HEK293 (cell line): ENCODE data around the gene KRTCAP2.
A peak's percentile ranks its signal among the peaks of the same experiment; 100 is the strongest.

Experiments used
- CTCF ChIA-PET: fragments of 350-600 bp; formaldehyde crosslinking; extraction: SDS; loops from one replicate; lab custom pipeline; 2021; ENCODE audit warnings: antibody characterized with exemption; lab: Yijun Ruan, JAX
- POLR2A ChIA-PET: fragments of 300-600 bp; formaldehyde crosslinking; extraction: SDS; loops from one replicate; lab custom pipeline; 2020; ENCODE audit warnings: antibody characterized with exemption, inconsistent platforms; lab: Yijun Ruan, JAX
- H3K27ac ChIP-seq: fragments of 200-500 bp; sonication (Bioruptor generic); 2 replicates; pipeline ENCODE4 v1.5.1; 2014; ENCODE audit warnings: low read depth, low read length, control low read depth, inconsistent platforms; ENCODE audit errors: extremely low read depth
- H3K36me3 ChIP-seq, 2 experiments: fragments of 200-500 bp in 1 of 2; sonication (Bioruptor generic) in 1 of 2; 1 replicate in 1 of 2; 2 replicates in 1 of 2; pipeline ENCODE4 v1.5.1; 2014 to 2017; ENCODE audit warnings: inconsistent platforms in 2 of 2, low read length in 2 of 2; ENCODE audit not compliant: control insufficient read depth in 2 of 2, insufficient read depth in 1 of 2
- H3K4me1 ChIP-seq: fragments of 200-500 bp; sonication (Bioruptor generic); 2 replicates; pipeline ENCODE4 v1.5.1; 2014; ENCODE audit warnings: mild to moderate bottlenecking, low read length, inconsistent platforms; ENCODE audit not compliant: control insufficient read depth, insufficient read depth
- H3K4me3 ChIP-seq: 2 replicates; pipeline ENCODE4 v1.5.1; 2011; ENCODE audit warnings: low read depth, mild to moderate bottlenecking, control low read depth, low read length, moderate library complexity
- H3K9me3 ChIP-seq: fragments of 200-500 bp; sonication (Bioruptor generic); 2 replicates; pipeline ENCODE4 v1.5.1; 2014; ENCODE audit warnings: low read depth, low read length, inconsistent platforms; ENCODE audit not compliant: control insufficient read depth, insufficient read depth
- BCL11B ChIP-seq: fragments of 450-650 bp; formaldehyde crosslinking; IDR thresholded peaks from 2 replicates; pipeline ENCODE4 v1.5.1; 2016; ENCODE audit warnings: low read depth, missing biosample characterization, missing genetic modification characterization
- EGR2 ChIP-seq: fragments of 450-650 bp; formaldehyde crosslinking; IDR thresholded peaks from 2 replicates; pipeline ENCODE4 v1.5.1; 2016; ENCODE audit warnings: low read depth, missing biosample characterization, missing genetic modification characterization
- HOXA7 ChIP-seq: sonication (generic); formaldehyde crosslinking; IDR thresholded peaks from 2 replicates; pipeline ENCODE4 v1.8.1; 2022; ENCODE audit warnings: missing genetic modification reagents, borderline replicate concordance
- KLF10 ChIP-seq: fragments of 450-650 bp; IDR thresholded peaks from 2 replicates; pipeline ENCODE4 v1.5.1; 2018; ENCODE audit warnings: missing biosample characterization, mild to moderate bottlenecking, missing genetic modification characterization
- OVOL3 ChIP-seq: fragments of 450-650 bp; formaldehyde crosslinking; IDR thresholded peaks from 2 replicates; pipeline ENCODE4 v1.5.1; 2016; ENCODE audit warnings: missing biosample characterization, missing genetic modification characterization
- RBAK ChIP-seq: fragments of 450-650 bp; formaldehyde crosslinking; IDR thresholded peaks from 2 replicates; pipeline ENCODE4 v1.5.1; 2016; ENCODE audit warnings: missing biosample characterization, missing genetic modification characterization
- ZBTB7A ChIP-seq: fragments of 450-650 bp; formaldehyde crosslinking; IDR thresholded peaks from 2 replicates; pipeline ENCODE4 v1.5.1; 2016; ENCODE audit warnings: low read depth, missing biosample characterization, missing genetic modification characterization
- ZFHX2 ChIP-seq: fragments of 450-650 bp; formaldehyde crosslinking; conservative IDR thresholded peaks from 2 replicates; pipeline ENCODE4 v1.5.1; 2016; ENCODE audit warnings: missing biosample characterization, missing genetic modification characterization
- ZFP69B ChIP-seq: fragments of 450-650 bp; formaldehyde crosslinking; IDR thresholded peaks from 2 replicates; pipeline ENCODE4 v1.5.1; 2016; ENCODE audit warnings: missing biosample characterization, missing genetic modification characterization
- ZIC2 ChIP-seq: fragments of 450-650 bp; formaldehyde crosslinking; IDR thresholded peaks from 2 replicates; pipeline ENCODE4 v1.5.1; 2016; ENCODE audit warnings: missing biosample characterization, missing genetic modification characterization
- ZNF10 ChIP-seq: fragments of 450-650 bp; formaldehyde crosslinking; IDR thresholded peaks from 2 replicates; pipeline ENCODE4 v1.5.1; 2017; ENCODE audit warnings: missing biosample characterization, missing genetic modification characterization
- ZNF121 ChIP-seq: fragments of 450-650 bp; formaldehyde crosslinking; IDR thresholded peaks from 2 replicates; pipeline ENCODE4 v1.5.1; 2016; ENCODE audit warnings: missing biosample characterization, missing genetic modification characterization
- ZNF132 ChIP-seq: fragments of 450-650 bp; formaldehyde crosslinking; IDR thresholded peaks from 2 replicates; pipeline ENCODE4 v1.5.1; 2017; ENCODE audit warnings: missing biosample characterization, missing genetic modification characterization, borderline replicate concordance
- ZNF169 ChIP-seq: fragments of 450-650 bp; formaldehyde crosslinking; IDR thresholded peaks from 2 replicates; pipeline ENCODE4 v1.5.1; 2016; ENCODE audit warnings: missing biosample characterization, missing genetic modification characterization
- ZNF223 ChIP-seq: fragments of 450-650 bp; formaldehyde crosslinking; IDR thresholded peaks from 2 replicates; pipeline ENCODE4 v1.5.1; 2016; ENCODE audit warnings: missing biosample characterization, missing genetic modification characterization
- ZNF239 ChIP-seq: fragments of 450-650 bp; formaldehyde crosslinking; IDR thresholded peaks from 2 replicates; pipeline ENCODE4 v1.5.1; 2016; ENCODE audit warnings: missing biosample characterization, missing genetic modification characterization
- ZNF366 ChIP-seq: fragments of 450-650 bp; formaldehyde crosslinking; conservative IDR thresholded peaks from 2 replicates; pipeline ENCODE4 v1.5.1; 2016; ENCODE audit warnings: missing biosample characterization, missing genetic modification characterization
- ZNF37A ChIP-seq: fragments of 450-650 bp; IDR thresholded peaks from 2 replicates; pipeline ENCODE4 v1.5.1; 2018; ENCODE audit warnings: missing biosample characterization, missing genetic modification characterization
- ZNF544 ChIP-seq: fragments of 450-650 bp; formaldehyde crosslinking; IDR thresholded peaks from 2 replicates; pipeline ENCODE4 v1.5.0; 2017; ENCODE audit warnings: missing biosample characterization, missing genetic modification characterization
- ZNF558 ChIP-seq: fragments of 450-650 bp; formaldehyde crosslinking; IDR thresholded peaks from 2 replicates; pipeline ENCODE4 v1.5.1; 2016; ENCODE audit warnings: missing biosample characterization, missing genetic modification characterization
- ZNF596 ChIP-seq: fragments of 450-650 bp; IDR thresholded peaks from 2 replicates; pipeline ENCODE4 v1.5.0; 2018; ENCODE audit warnings: missing biosample characterization, mild to moderate bottlenecking, missing genetic modification characterization, moderate library complexity
- ZNF629 ChIP-seq: fragments of 450-650 bp; formaldehyde crosslinking; IDR thresholded peaks from 2 replicates; pipeline ENCODE4 v1.5.1; 2017; ENCODE audit warnings: missing biosample characterization, missing genetic modification characterization
- ZNF664 ChIP-seq: fragments of 450-650 bp; formaldehyde crosslinking; IDR thresholded peaks from 2 replicates; pipeline ENCODE4 v1.5.1; 2016; ENCODE audit warnings: missing biosample characterization, missing genetic modification characterization
- ZNF768 ChIP-seq: fragments of 450-650 bp; formaldehyde crosslinking; IDR thresholded peaks from 2 replicates; pipeline ENCODE4 v1.5.1; 2018; ENCODE audit warnings: missing biosample characterization, mild to moderate bottlenecking, missing genetic modification characterization
- ZNF791 ChIP-seq: fragments of 450-650 bp; formaldehyde crosslinking; IDR thresholded peaks from 2 replicates; pipeline ENCODE4 v1.5.1; 2016; ENCODE audit warnings: missing biosample characterization, missing genetic modification characterization
- ZNF792 ChIP-seq: fragments of 450-650 bp; formaldehyde crosslinking; IDR thresholded peaks from 2 replicates; pipeline ENCODE4 v1.5.1; 2016; ENCODE audit warnings: missing biosample characterization, missing genetic modification characterization
- ZNF843 ChIP-seq: fragments of 450-650 bp; formaldehyde crosslinking; IDR thresholded peaks from 2 replicates; pipeline ENCODE4 v1.5.1; 2016; ENCODE audit warnings: missing biosample characterization, missing genetic modification characterization
- TF ChIP-seq, protein P1 (sequence below): fragments of 450-650 bp; formaldehyde crosslinking; IDR thresholded peaks from 2 replicates; pipeline ENCODE4 v1.5.1; 2017; ENCODE audit warnings: missing biosample characterization, missing genetic modification characterization
- TF ChIP-seq, protein P2 (sequence below): fragments of 450-650 bp; formaldehyde crosslinking; IDR thresholded peaks from 2 replicates; pipeline ENCODE4 v1.5.1; 2017; ENCODE audit warnings: missing biosample characterization, missing genetic modification characterization
- TF ChIP-seq, protein P3 (sequence below): fragments of 450-650 bp; IDR thresholded peaks from 2 replicates; pipeline ENCODE4 v1.5.1; 2018; ENCODE audit warnings: missing biosample characterization, mild to moderate bottlenecking, missing genetic modification characterization
- TF ChIP-seq, protein P4 (sequence below): fragments of 450-650 bp; formaldehyde crosslinking; IDR thresholded peaks from 2 replicates; pipeline ENCODE4 v1.5.1; 2016; ENCODE audit warnings: missing biosample characterization, missing genetic modification characterization
- TF ChIP-seq, protein P5 (sequence below): fragments of 450-650 bp; formaldehyde crosslinking; IDR thresholded peaks from 2 replicates; pipeline ENCODE4 v1.5.1; 2016; ENCODE audit warnings: missing biosample characterization, missing genetic modification characterization

The KRTCAP2 gene

DNA sequence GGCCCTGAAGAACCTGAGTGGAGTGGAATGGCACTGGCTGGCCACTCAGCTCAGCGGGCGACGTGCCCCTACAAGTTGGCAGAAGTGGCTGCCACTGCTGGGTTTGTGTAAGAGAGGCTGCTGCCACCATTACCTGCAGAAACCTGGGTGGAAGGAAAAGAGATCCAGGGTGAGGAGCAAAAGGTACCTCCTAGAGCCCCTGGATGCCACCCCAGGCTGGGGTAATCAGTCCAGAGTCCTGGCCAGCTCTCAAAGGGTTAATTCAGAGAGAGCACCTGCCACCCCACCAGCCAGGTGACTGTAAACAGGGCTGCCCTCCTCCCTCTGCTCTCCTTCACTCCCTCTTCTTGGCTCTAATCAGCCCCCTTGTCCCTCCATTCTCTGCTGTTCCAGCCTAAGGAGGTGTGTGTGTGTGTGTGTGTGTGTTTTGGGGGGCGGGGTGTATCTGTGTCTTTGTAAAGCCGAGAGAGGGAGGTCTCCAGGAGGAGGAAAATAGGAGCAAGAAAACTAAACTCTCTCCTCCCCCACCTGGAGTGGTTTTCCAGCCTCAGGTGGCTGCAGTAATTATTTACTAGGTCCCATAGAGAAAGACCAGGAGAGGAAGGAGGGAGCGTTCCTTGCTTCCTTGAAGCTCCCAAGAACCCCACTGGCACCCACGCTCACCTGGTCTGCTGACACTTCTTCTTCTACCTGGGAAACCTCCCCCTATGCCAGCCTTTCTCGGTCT, 13.1 kb upstream of the KRTCAP2 start:
- POLR2A ChIA-PET, result no interaction called here
- Histone ChIP-seq H3K4me3 (no peak overlapping the region), H3K4me1 (no peaks in the 10 kb centered on the region), H3K9me3 (no peaks in the 10 kb centered on the region), H3K27ac (no peak overlapping the region; the same call in 1 of the 2 replicates), H3K36me3 (no peaks in the 10 kb centered on the region)
- CTCF ChIA-PET, result interaction anchor here (1.0 to 4.4 kb wide), 2 partner anchors 9 to 13 kb away, joined by 4 to 15 read pairs; partner anchors contain the start of gene KRTCAP2
- TF ChIP-seq ZNF223 (tag by site-specific recombination), result no peak
- no peak for TF ChIP-seq ZNF596 (tag by site-specific recombination)
- TF ChIP-seq, protein P1, sequence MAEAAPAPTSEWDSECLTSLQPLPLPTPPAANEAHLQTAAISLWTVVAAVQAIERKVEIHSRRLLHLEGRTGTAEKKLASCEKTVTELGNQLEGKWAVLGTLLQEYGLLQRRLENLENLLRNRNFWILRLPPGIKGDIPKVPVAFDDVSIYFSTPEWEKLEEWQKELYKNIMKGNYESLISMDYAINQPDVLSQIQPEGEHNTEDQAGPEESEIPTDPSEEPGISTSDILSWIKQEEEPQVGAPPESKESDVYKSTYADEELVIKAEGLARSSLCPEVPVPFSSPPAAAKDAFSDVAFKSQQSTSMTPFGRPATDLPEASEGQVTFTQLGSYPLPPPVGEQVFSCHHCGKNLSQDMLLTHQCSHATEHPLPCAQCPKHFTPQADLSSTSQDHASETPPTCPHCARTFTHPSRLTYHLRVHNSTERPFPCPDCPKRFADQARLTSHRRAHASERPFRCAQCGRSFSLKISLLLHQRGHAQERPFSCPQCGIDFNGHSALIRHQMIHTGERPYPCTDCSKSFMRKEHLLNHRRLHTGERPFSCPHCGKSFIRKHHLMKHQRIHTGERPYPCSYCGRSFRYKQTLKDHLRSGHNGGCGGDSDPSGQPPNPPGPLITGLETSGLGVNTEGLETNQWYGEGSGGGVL, result peak; percentile 83
- TF ChIP-seq, protein P2, sequence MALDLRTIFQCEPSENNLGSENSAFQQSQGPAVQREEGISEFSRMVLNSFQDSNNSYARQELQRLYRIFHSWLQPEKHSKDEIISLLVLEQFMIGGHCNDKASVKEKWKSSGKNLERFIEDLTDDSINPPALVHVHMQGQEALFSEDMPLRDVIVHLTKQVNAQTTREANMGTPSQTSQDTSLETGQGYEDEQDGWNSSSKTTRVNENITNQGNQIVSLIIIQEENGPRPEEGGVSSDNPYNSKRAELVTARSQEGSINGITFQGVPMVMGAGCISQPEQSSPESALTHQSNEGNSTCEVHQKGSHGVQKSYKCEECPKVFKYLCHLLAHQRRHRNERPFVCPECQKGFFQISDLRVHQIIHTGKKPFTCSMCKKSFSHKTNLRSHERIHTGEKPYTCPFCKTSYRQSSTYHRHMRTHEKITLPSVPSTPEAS (tag by site-specific recombination), result 0 out of 2 replicates have a peak, but pooled peaks have one; percentile 11
- TF ChIP-seq ZBTB7A, result no peak
- TF ChIP-seq ZFP69B, result no peak
- no peak for TF ChIP-seq ZNF544 (tag by site-specific recombination)
- no peak for TF ChIP-seq ZNF132 (tag by site-specific recombination)
- TF ChIP-seq ZNF121 (tag by site-specific recombination), result no peak
- TF ChIP-seq ZIC2, result no peak
- 0 out of 2 replicates have a peak, but pooled peaks have one; percentile 12 for TF ChIP-seq EGR2 (tag by site-specific recombination)
- no peak for TF ChIP-seq OVOL3 (tag by site-specific recombination)
- TF ChIP-seq, protein P3, sequence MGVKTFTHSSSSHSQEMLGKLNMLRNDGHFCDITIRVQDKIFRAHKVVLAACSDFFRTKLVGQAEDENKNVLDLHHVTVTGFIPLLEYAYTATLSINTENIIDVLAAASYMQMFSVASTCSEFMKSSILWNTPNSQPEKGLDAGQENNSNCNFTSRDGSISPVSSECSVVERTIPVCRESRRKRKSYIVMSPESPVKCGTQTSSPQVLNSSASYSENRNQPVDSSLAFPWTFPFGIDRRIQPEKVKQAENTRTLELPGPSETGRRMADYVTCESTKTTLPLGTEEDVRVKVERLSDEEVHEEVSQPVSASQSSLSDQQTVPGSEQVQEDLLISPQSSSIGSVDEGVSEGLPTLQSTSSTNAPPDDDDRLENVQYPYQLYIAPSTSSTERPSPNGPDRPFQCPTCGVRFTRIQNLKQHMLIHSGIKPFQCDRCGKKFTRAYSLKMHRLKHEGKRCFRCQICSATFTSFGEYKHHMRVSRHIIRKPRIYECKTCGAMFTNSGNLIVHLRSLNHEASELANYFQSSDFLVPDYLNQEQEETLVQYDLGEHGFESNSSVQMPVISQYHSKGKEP, result no peak
- TF ChIP-seq ZNF791 (tag by site-specific recombination), result no peak
- TF ChIP-seq HOXA7 (CRISPR knock-in tag), result no peak
- no peak for TF ChIP-seq ZNF843 (tag by site-specific recombination)
- TF ChIP-seq, protein P4, sequence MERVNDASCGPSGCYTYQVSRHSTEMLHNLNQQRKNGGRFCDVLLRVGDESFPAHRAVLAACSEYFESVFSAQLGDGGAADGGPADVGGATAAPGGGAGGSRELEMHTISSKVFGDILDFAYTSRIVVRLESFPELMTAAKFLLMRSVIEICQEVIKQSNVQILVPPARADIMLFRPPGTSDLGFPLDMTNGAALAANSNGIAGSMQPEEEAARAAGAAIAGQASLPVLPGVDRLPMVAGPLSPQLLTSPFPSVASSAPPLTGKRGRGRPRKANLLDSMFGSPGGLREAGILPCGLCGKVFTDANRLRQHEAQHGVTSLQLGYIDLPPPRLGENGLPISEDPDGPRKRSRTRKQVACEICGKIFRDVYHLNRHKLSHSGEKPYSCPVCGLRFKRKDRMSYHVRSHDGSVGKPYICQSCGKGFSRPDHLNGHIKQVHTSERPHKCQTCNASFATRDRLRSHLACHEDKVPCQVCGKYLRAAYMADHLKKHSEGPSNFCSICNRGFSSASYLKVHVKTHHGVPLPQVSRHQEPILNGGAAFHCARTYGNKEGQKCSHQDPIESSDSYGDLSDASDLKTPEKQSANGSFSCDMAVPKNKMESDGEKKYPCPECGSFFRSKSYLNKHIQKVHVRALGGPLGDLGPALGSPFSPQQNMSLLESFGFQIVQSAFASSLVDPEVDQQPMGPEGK (tag by site-specific recombination), result 0 out of 2 replicates have a peak, but pooled peaks have one; percentile 23
- no peak for TF ChIP-seq ZNF768 (tag by site-specific recombination)
- no peak for TF ChIP-seq ZNF664 (tag by site-specific recombination)
- TF ChIP-seq RBAK (tag by site-specific recombination), result no peak
- no peak for TF ChIP-seq ZNF169 (tag by site-specific recombination)
- TF ChIP-seq ZNF558, result no peak
- peak; percentile 64 for TF ChIP-seq ZNF366 (tag by site-specific recombination)
- no peak for TF ChIP-seq ZNF239
- TF ChIP-seq, protein P5, sequence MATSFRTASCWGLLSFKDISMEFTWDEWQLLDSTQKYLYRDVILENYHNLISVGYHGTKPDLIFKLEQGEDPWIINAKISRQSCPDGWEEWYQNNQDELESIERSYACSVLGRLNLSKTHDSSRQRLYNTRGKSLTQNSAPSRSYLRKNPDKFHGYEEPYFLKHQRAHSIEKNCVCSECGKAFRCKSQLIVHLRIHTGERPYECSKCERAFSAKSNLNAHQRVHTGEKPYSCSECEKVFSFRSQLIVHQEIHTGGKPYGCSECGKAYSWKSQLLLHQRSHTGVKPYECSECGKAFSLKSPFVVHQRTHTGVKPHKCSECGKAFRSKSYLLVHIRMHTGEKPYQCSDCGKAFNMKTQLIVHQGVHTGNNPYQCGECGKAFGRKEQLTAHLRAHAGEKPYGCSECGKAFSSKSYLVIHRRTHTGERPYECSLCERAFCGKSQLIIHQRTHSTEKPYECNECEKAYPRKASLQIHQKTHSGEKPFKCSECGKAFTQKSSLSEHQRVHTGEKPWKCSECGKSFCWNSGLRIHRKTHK (tag by site-specific recombination), result no peak
- no peak for TF ChIP-seq BCL11B
- TF ChIP-seq ZNF629 (tag by site-specific recombination), result no peak
- TF ChIP-seq ZFHX2, result 0 out of 2 replicates have a peak, but pooled peaks have one; percentile 13
- no peak for TF ChIP-seq ZNF10 (tag by site-specific recombination)
- TF ChIP-seq ZNF37A (tag by site-specific recombination), result no peak
- TF ChIP-seq KLF10 (tag by site-specific recombination), result no peak
- no peak for TF ChIP-seq ZNF792
